Fibroblast of the aortic adventitia (primary cell): ENCODE data around the gene CLUH. TPM values are rescaled to one million over a fixed set of nuclear protein-coding genes. Genes with fewer than 3 reads are reported as not detected.
"Not testable (repeated sequence)": the region's sequence is repeated elsewhere in the genome, so short reads cannot be mapped to it uniquely, and the experiment has no call there.

ENCODE experiments used
- DNase-seq: peaks from one replicate; pipeline ENCODE4 v3.0.0-alpha.2; 2010; ENCODE audit warnings: low read depth
- H3K4me3 ChIP-seq: 2 replicates; pipeline ENCODE4 v1.5.1; 2011; ENCODE audit warnings: low read depth, mild to moderate bottlenecking, control low read depth, low read length, moderate library complexity
- CTCF ChIP-seq: IDR thresholded peaks from 2 replicates; pipeline ENCODE4 v1.5.1; 2011; ENCODE audit warnings: mild to moderate bottlenecking, low read length, control low read depth, inconsistent platforms; ENCODE audit not compliant: insufficient read depth
- total RNA-seq: library from RNA; depleted of rRNA; stranded (reverse); fragments of >200 nt; gene quantifications from 2 replicates; pipeline ENCODE4 v1.2.3, GENCODE V29; 2012; ENCODE audit warnings: low replicate concordance

CLUH gene
- total RNA-seq, 1 donor: 39.1 TPM

- no peak for TF ChIP-seq CTCF
- DNase-seq: no peak
- no peak overlapping the region for H3K4me3 ChIP-seq
Measured at GRCh38 chr17:2672026-2672425, 39.5 kb downstream of the CLUH start.

DNA sequence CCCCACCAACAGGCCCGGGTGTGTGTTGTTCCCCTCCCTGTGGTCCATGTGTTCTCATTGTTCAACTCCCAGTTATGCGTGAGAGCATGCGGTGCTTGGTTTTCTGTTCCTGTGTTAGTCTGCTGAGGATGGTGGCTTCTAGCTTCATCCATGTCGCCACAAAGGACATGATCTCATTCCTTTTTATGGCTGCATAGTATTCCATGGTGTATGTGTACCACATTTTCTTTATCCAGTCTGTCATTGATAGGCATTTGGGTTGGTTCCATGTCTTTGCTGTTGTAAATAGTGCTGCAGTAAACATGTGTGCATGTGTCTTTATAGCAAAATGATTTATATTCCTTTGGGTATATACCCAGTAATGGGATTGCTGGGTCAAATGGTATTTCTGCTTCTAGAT, 51.2 kb downstream of the CLUH start:
- not testable (repeated sequence) for H3K4me3 ChIP-seq, DNase-seq

GRCh38 chr17:2659337-2659736, 52.2 kb downstream of the CLUH start:
- H3K4me3 ChIP-seq: not testable (repeated sequence)
- peak; percentile 54 for DNase-seq

GRCh38 chr17:2656283-2656682, 55.3 kb downstream of the CLUH start:
- H3K4me3 ChIP-seq: no peak overlapping the region
- TF ChIP-seq CTCF: no peak
- no peak for DNase-seq

GRCh38 chr17:2655546-2655945, 56.0 kb downstream of the CLUH start:
- no peak for TF ChIP-seq CTCF
- no peak overlapping the region for H3K4me3 ChIP-seq
- no peak for DNase-seq

- DNase-seq, H3K4me3 ChIP-seq: not testable (repeated sequence)
Measured at GRCh38 chr17:2652911-2653310, 58.7 kb downstream of the CLUH start.

GRCh38 chr17:2649191-2649590, 62.4 kb downstream of the CLUH start:
- TF ChIP-seq CTCF: no peak
- H3K4me3 ChIP-seq: no peak overlapping the region
- DNase-seq: no peak

DNA sequence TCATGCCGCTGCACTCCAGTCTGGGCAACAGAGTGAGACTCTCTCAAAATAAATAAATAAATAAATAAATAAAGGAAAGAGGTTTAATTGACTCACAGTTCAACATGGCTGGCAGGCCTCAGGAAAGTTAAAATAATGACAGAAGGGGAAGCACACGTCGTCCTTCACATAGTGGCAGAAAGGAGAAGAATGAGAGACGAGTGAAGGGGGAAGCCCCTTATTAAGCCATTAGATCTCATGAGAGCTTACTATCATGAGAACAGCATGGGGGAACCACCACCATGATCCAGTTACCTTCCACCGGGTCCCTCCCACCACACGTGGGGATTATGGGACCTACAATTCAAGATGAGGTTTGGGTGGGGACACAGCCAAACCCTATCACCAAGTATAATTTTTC, 63.6 kb downstream of the CLUH start:
- no peak overlapping the region for H3K4me3 ChIP-seq
- TF ChIP-seq CTCF: no peak
- no peak for DNase-seq

DNA sequence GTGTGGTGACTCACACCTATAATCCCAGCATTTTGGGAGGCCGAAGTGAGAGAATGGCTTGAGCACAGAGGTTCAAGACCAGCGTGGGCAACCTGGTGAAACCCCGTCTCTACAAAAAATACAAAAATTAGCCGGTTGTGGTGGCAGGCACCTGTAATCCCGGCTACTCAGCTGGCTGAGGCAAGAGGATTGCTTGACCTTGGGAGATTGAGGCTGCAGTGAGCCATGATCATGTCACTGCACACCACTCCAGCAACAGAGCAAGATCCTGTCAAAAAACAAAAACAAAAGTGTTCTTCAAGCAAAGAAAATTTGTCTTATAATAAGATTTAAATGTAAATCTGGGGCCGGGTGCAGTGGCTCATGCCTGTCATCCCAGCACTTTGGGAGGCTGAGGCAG, 66.6 kb downstream of the CLUH start:
- no peak overlapping the region for H3K4me3 ChIP-seq
- TF ChIP-seq CTCF: no peak
- DNase-seq: no peak
